Measurements from ENCODE around the gene DSG4.

The DSG4 gene

DNA sequence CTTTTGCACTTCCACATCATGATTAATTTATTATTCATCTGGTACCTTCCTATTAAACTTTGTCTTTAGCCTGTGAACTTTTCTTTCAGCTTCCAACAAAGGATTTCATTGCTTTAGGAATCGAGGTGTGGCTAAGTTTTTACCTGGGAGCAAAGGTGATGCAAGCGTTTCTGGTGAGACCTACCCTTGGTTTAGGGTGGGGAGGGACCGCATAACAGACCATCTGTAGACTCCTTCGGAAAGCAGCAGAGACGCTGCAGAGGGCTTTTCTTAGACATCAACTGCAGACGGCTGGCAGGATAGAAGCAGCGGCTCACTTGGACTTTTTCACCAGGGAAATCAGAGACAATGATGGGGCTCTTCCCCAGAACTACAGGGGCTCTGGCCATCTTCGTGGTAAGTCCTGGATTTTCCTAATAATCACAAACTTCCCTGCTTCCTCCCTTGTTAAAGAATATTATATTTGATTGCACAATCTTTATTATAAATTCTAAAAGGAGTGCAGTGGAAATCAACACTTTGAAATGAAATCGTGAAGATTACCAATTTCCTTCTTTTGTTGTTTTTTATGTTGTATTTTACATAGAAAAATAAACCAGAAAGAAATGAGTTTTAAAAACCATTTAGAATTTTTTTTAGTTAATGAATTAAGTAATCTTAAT is 71.1 kb downstream of the DSG4 start, which contains the start of gene DSG3:
Gene DSG3, plus strand, starts transcription at position 212 of the 662 bp plus-strand sequence. Its CDS starts 137 bp downstream, at position 349.
- no peaks in the 10 kb centered on the region for H3K9me3 ChIP-seq (ENCODE audit: insufficient read depth, low read length)
- no peak for TF ChIP-seq EZH2phosphoT487 (IDR thresholded peaks at IDR 0.05; ENCODE audit: low read depth)
- TF ChIP-seq, protein P1, sequence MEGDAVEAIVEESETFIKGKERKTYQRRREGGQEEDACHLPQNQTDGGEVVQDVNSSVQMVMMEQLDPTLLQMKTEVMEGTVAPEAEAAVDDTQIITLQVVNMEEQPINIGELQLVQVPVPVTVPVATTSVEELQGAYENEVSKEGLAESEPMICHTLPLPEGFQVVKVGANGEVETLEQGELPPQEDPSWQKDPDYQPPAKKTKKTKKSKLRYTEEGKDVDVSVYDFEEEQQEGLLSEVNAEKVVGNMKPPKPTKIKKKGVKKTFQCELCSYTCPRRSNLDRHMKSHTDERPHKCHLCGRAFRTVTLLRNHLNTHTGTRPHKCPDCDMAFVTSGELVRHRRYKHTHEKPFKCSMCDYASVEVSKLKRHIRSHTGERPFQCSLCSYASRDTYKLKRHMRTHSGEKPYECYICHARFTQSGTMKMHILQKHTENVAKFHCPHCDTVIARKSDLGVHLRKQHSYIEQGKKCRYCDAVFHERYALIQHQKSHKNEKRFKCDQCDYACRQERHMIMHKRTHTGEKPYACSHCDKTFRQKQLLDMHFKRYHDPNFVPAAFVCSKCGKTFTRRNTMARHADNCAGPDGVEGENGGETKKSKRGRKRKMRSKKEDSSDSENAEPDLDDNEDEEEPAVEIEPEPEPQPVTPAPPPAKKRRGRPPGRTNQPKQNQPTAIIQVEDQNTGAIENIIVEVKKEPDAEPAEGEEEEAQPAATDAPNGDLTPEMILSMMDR (IDR thresholded peaks at IDR 0.05; ENCODE audit: low read depth, low read length), result no peak
- H3K4me1 ChIP-seq (ENCODE audit: low read length), result no peaks in the 10 kb centered on the region
- H3K36me3 ChIP-seq (replicated peaks; ENCODE audit: low read depth, low read length), result no peaks in the 10 kb centered on the region
- H3K4me3 ChIP-seq (ENCODE audit: low read length), result no peak within 1 kb of the TSS
- no peaks in the 10 kb centered on the region for H3K79me2 ChIP-seq (ENCODE audit: low read length)
- no peak within 1 kb of the TSS for H3K27ac ChIP-seq (ENCODE audit: low read length)
- no peak within 1 kb of the TSS for H2AFZ ChIP-seq (ENCODE audit: low read depth, low read length)
- no peak within 1 kb of the TSS for H3K4me2 ChIP-seq (ENCODE audit: low read length)
- no peaks in the 10 kb centered on the region for H4K20me1 ChIP-seq (ENCODE audit: insufficient read depth, low read length)
- no peak within 1 kb of the TSS for H3K9ac ChIP-seq (ENCODE audit: low read length)
- H3K27me3 ChIP-seq (ENCODE audit: low read depth, low read length), result no peaks in the 10 kb centered on the region

DNA sequence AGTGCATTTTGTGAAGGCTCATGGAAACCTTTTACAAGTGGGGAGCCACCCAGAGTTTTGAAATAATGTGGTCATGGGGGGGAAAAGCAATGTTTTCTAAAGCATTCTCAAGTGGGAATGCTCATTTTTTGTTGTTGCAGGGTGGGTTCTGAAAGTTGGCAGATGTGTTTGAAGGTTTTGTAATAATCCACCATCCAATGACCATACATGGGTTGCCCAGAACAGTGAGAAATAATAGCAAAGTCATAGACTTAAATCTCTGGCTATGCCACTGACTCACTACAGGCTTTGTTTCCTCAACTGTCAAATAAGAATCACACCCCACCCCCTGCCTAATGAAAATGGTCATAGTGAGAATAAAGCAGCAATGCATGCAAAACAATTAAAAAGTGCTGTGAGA is 73.8 kb downstream of the DSG4 start:
- Histone ChIP-seq H3K36me3 (replicated peaks; ENCODE audit: low read depth, low read length) (no peaks in the 10 kb centered on the region), H3K4me3 (ENCODE audit: low read length) (no peak overlapping the region), H2AFZ (ENCODE audit: low read depth, low read length) (no peak overlapping the region), H4K20me1 (ENCODE audit: insufficient read depth, low read length) (no peaks in the 10 kb centered on the region), H3K9me3 (ENCODE audit: insufficient read depth, low read length) (no peaks in the 10 kb centered on the region), H3K27me3 (ENCODE audit: low read depth, low read length) (no peaks in the 10 kb centered on the region), H3K9ac (ENCODE audit: low read length) (no peak overlapping the region), H3K79me2 (ENCODE audit: low read length) (no peaks in the 10 kb centered on the region), H3K4me2 (ENCODE audit: low read length) (no peak overlapping the region), H3K4me1 (ENCODE audit: low read length) (no peaks in the 10 kb centered on the region), H3K27ac (ENCODE audit: low read length) (no peak overlapping the region)
- no peak for TF ChIP-seq EZH2phosphoT487 (IDR thresholded peaks at IDR 0.05; ENCODE audit: low read depth)
- TF ChIP-seq, protein P1 (IDR thresholded peaks at IDR 0.05; ENCODE audit: low read depth, low read length), result no peak

DNA sequence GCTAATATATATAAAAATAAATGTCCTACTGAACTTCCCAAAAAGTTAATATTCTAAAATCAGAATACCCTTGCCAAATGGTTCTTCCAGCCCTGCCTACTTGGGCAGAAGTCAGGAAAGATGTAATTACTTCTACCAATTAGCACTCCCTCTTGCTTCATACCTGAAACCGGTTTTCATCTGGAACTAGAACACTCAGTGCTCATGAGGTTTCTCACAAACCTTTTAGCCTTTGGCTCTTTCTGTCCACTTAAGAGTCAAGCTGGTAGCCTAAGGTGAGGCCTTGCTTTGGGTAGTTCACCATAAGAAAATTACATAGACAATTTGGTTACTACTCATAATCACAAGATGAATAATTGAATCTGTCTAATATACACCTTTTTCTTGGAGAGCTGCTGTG is 75.0 kb downstream of the DSG4 start:
- H3K27me3 ChIP-seq (ENCODE audit: low read depth, low read length), result no peaks in the 10 kb centered on the region
- no peaks in the 10 kb centered on the region for H3K36me3 ChIP-seq (replicated peaks; ENCODE audit: low read depth, low read length)
- H3K4me3 ChIP-seq (ENCODE audit: low read length), result no peak overlapping the region
- TF ChIP-seq, protein P1 (IDR thresholded peaks at IDR 0.05; ENCODE audit: low read depth, low read length), result no peak
- no peak for TF ChIP-seq EZH2phosphoT487 (IDR thresholded peaks at IDR 0.05; ENCODE audit: low read depth)
- H2AFZ ChIP-seq (ENCODE audit: low read depth, low read length), result no peak overlapping the region
- H3K9ac ChIP-seq (ENCODE audit: low read length), result no peak overlapping the region
- no peaks in the 10 kb centered on the region for H3K9me3 ChIP-seq (ENCODE audit: insufficient read depth, low read length)
- H3K79me2 ChIP-seq (ENCODE audit: low read length), result no peaks in the 10 kb centered on the region
- H3K4me1 ChIP-seq (ENCODE audit: low read length), result no peaks in the 10 kb centered on the region
- H3K4me2 ChIP-seq (ENCODE audit: low read length), result no peak overlapping the region
- H4K20me1 ChIP-seq (ENCODE audit: insufficient read depth, low read length), result no peaks in the 10 kb centered on the region
- no peak overlapping the region for H3K27ac ChIP-seq (ENCODE audit: low read length)

DNA sequence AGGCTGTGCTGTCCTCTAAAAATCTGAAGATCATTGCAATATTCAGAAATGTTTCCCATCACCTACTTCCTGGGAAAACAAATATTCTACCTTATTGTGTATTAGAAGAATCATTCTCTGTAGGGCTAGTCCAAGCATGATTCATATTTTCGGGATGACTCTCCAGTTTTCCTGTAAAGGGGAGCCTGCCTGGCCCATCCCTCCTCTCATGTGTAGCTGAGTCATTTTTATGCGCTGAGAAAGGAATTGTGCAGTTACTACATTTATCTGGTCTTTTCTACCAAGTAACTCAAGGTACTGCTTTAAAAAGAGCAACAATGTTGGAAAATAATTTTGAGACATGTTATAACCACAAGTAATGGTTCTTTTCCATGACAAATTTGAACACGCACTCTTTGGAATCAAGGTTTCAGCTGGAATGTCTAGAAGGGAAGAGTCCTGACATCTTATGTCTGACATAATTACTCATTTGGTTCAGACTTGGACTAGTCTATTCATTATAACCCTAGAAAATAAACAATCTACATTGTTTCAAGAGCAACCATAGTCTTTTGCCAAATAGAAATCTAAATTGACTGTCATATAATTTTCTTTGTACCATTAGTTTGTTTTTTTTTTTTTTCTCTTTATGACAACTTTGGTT is 77.6 kb downstream of the DSG4 start:
- Histone ChIP-seq H3K4me2 (ENCODE audit: low read length) (no peak overlapping the region), H3K9ac (ENCODE audit: low read length) (no peak overlapping the region), H2AFZ (ENCODE audit: low read depth, low read length) (no peak overlapping the region), H3K27ac (ENCODE audit: low read length) (no peak overlapping the region), H3K4me3 (ENCODE audit: low read length) (no peak overlapping the region), H3K4me1 (ENCODE audit: low read length) (no peaks in the 10 kb centered on the region), H4K20me1 (ENCODE audit: insufficient read depth, low read length) (no peaks in the 10 kb centered on the region), H3K79me2 (ENCODE audit: low read length) (no peaks in the 10 kb centered on the region), H3K27me3 (ENCODE audit: low read depth, low read length) (no peaks in the 10 kb centered on the region), H3K9me3 (ENCODE audit: insufficient read depth, low read length) (no peaks in the 10 kb centered on the region), H3K36me3 (replicated peaks; ENCODE audit: low read depth, low read length) (no peaks in the 10 kb centered on the region)
- TF ChIP-seq, protein P1 (IDR thresholded peaks at IDR 0.05; ENCODE audit: low read depth, low read length), result no peak
- no peak for TF ChIP-seq EZH2phosphoT487 (IDR thresholded peaks at IDR 0.05; ENCODE audit: low read depth)

Data from OCI-LY3 (cell line).